K562 (cell line): ENCODE measurements around the gene ZBP1. TPM values are rescaled to one million over a fixed set of nuclear protein-coding genes. Genes with fewer than 3 reads are reported as not detected.

Experiments used
- ATAC-seq: fragments of 200-7000 bp; cut with Tn5 transposase; 3 replicates; pipeline ENCODE4 v1.9.1; 2020; ENCODE audit warnings: moderate library complexity
- BruUV-seq: library from RNA; stranded (reverse); fragments of 400-500 nt; replicated peaks from 2 replicates; lab custom pipeline; 2021; lab: Mats Ljungman, UMichigan
- CTCF ChIA-PET: fragments of 300-600 bp; formaldehyde crosslinking; extraction: SDS; loops from one replicate; lab custom pipeline; 2021; ENCODE audit warnings: low intra/inter-chr PET ratio; lab: Yijun Ruan, JAX
- POLR2A ChIA-PET: fragments of 300-600, 350-650 bp; sonication (Branson Sonifier 250); formaldehyde crosslinking; extraction: SDS; loops from one replicate; lab custom pipeline; 2021; ENCODE audit warnings: antibody characterized with exemption, inconsistent platforms; lab: Yijun Ruan, JAX
- DNase-seq, 4 experiments: peaks; one replicate each; pipeline versions ENCODE4 v3.0.0 to v3.0.0-alpha.2; 2011 to 2018; ENCODE audit warnings: low spot score in 3 of 4, mixed read lengths in 3 of 4; ENCODE audit errors: extremely low read depth in 1 of 4
- FAIRE-seq: peaks from 2 replicates; lab custom pipeline; 2011; peaks lifted over from hg19 to GRCh38; lab: Jason Lieb, UNC
- H2AFZ ChIP-seq: 2 replicates; pipeline ENCODE4 v1.6.0; 2011; ENCODE audit warnings: low read depth, low read length, control low read depth, inconsistent platforms
- H3K27ac ChIP-seq: fragments of 200-600 bp; 3 replicates; pipeline ENCODE4 v1.8.0; 2011; ENCODE audit warnings: low read depth, mild to moderate bottlenecking, control low read depth, inconsistent platforms, low read length, moderate library complexity, mixed read lengths; ENCODE audit errors: extremely low read depth
- H3K27me3 ChIP-seq, 2 experiments: fragments of 300-600 bp in 1 of 2; 2 replicates in 1 of 2; 3 replicates in 1 of 2; pipeline versions ENCODE4 v1.6.0 to v1.8.0; 2011; ENCODE audit warnings: inconsistent platforms in 2 of 2, low read length in 2 of 2, mild to moderate bottlenecking in 1 of 2, mixed read lengths in 1 of 2, moderate library complexity in 1 of 2; ENCODE audit not compliant: control insufficient read depth in 2 of 2, insufficient read depth in 2 of 2
- H3K36me3 ChIP-seq: fragments of 300-600 bp; 3 replicates; pipeline ENCODE4 v1.8.0; 2011; ENCODE audit warnings: mild to moderate bottlenecking, low read length, inconsistent platforms; ENCODE audit not compliant: control insufficient read depth, insufficient read depth
- H3K4me1 ChIP-seq, 2 experiments: fragments of 200-600 bp in 1 of 2; replicated peaks in 1 of 2; 2 replicates in 1 of 2; 3 replicates in 1 of 2; pipeline versions ENCODE4 v1.5.1 to v1.8.0; 2011; ENCODE audit warnings: inconsistent platforms in 2 of 2, low read length in 2 of 2, mild to moderate bottlenecking in 1 of 2, mixed read lengths in 1 of 2, moderate library complexity in 1 of 2; ENCODE audit not compliant: control insufficient read depth in 2 of 2, insufficient read depth in 2 of 2
- H3K4me2 ChIP-seq: 2 replicates; pipeline ENCODE4 v1.6.1; 2011; ENCODE audit warnings: low read length, control low read depth, inconsistent platforms, mixed read lengths; ENCODE audit not compliant: insufficient read depth
- H3K4me3 ChIP-seq: fragments of 200-600 bp; sonication (generic), shearing (Covaris generic); 2 replicates; pipeline ENCODE4 v1.5.1; 2016; ENCODE audit warnings: control low read depth, inconsistent platforms
- H3K79me2 ChIP-seq: fragments of 200-600 bp; 3 replicates; pipeline ENCODE4 v1.8.0; 2011; ENCODE audit warnings: low read length, inconsistent platforms; ENCODE audit not compliant: control insufficient read depth, insufficient read depth
- H3K9ac ChIP-seq, 2 experiments: 2 replicates each; pipeline versions ENCODE4 v1.6.0 to v1.6.1; 2011; ENCODE audit warnings: low read depth in 2 of 2, low read length in 2 of 2, control low read depth in 1 of 2, inconsistent platforms in 1 of 2, mild to moderate bottlenecking in 1 of 2, mixed read lengths in 1 of 2; ENCODE audit not compliant: insufficient read depth in 1 of 2
- H3K9me1 ChIP-seq: one replicate; pipeline ENCODE4 v1.6.0; 2011; ENCODE audit warnings: inconsistent platforms, mild to moderate bottlenecking, low read length, moderate library complexity; ENCODE audit not compliant: control insufficient read depth, insufficient read depth
- H3K9me3 ChIP-seq: replicated peaks from 2 replicates; pipeline ENCODE4 v1.5.1; 2011; ENCODE audit warnings: low read depth, low read length, inconsistent platforms; ENCODE audit not compliant: control insufficient read depth, insufficient read depth
- H4K20me1 ChIP-seq: replicated peaks from 2 replicates; pipeline ENCODE4 v1.6.1; 2011; ENCODE audit warnings: low read length, inconsistent platforms, mixed read lengths; ENCODE audit not compliant: control insufficient read depth, insufficient read depth
- NR2C1 ChIP-seq, 2 experiments: fragments of 450-650 bp; IDR thresholded peaks; 2 replicates each; pipeline ENCODE4 v1.6.1; 2017; ENCODE audit warnings: mild to moderate bottlenecking in 2 of 2, antibody characterized with exemption in 1 of 2, inconsistent platforms in 1 of 2, missing compliant biosample characterization in 1 of 2, missing genetic modification characterization in 1 of 2
- STAG1 ChIP-seq: sonication (generic); formaldehyde crosslinking; IDR thresholded peaks from 2 replicates; pipeline ENCODE4 v1.5.0; 2020; ENCODE audit warnings: missing genetic modification reagents, borderline replicate concordance
- ZFP36 ChIP-seq: fragments of 150-350 bp; IDR thresholded peaks from 2 replicates; pipeline ENCODE4 v1.6.1; 2018; ENCODE audit warnings: low read length, low read depth; ENCODE audit not compliant: partially characterized antibody
- ZSCAN32 ChIP-seq: fragments of 450-650 bp; formaldehyde crosslinking; IDR thresholded peaks from 2 replicates; pipeline ENCODE4 v1.4.0; 2020; ENCODE audit warnings: mild to moderate bottlenecking, moderate library complexity
- ZZZ3 ChIP-seq: fragments of 450-650 bp; IDR thresholded peaks from 2 replicates; pipeline ENCODE4 v1.6.1; 2016; ENCODE audit warnings: antibody characterized with exemption, mild to moderate bottlenecking, moderate library complexity
- WGBS: fragments of 100-300 bp; shearing (Covaris generic); methylation state at CpG from one replicate; pipeline ENCODE4 v1.1.6; 2016; ENCODE audit warnings: low coverage, mixed read lengths; ENCODE audit not compliant: insufficient coverage; ENCODE audit errors: missing lambda C conversion rate; 5-methylcytosine and 5-hydroxymethylcytosine counted together
- in situ Hi-C: fragments of 300-500 bp; cut with MboI; formaldehyde crosslinking; loops from 4 replicates; pipeline ENCODE4 v1.15.0; 2018; ENCODE audit warnings: inconsistent platforms, mixed read lengths
- intact Hi-C: fragments of 100-400 bp; cut with micrococcal nuclease; formaldehyde crosslinking; loops from 2 replicates; pipeline ENCODE4 v1.14.2; 2022
- polyA plus RNA-seq, 8 experiments: library from polyadenylated mRNA; depleted of rRNA in 4 of 8; stranded (reverse) in 5 of 8; unstranded in 3 of 8; fragments of >200 nt; fragmentation: Nextera tagmentation in 2 of 8; fragmentation: Illumina TruSeq in 1 of 8; extraction: Ambion mirVana in 2 of 8; extraction: Trizol in 1 of 8; gene quantifications; 2 replicates each; pipeline versions ENCODE4 v1.2.1 to v1.2.3, GENCODE V29; 2011 to 2014; ENCODE audit warnings: inconsistent platforms in 1 of 8, missing spikeins in 1 of 8
- total RNA-seq, 7 experiments: library from RNA; depleted of rRNA in 6 of 7; stranded (reverse); fragments of >200 nt in 6 of 7; fragmentation: Illumina TruSeq in 2 of 7; extraction: Trizol in 2 of 7; gene quantifications; 2 replicates each; pipeline versions ENCODE4 v1.2.1 to v1.2.3, GENCODE V29; 2011 to 2021; ENCODE audit warnings: low replicate concordance in 1 of 7

Gene ZBP1
- total and polyA plus RNA-seq, 9 of the 15 experiments (the other 6 are each of a cell fraction or from before 2014, with no cell fraction given): not detected

GRCh38 chr20:57660181-57660921 is 40.1 kb upstream of the ZBP1 start:
- Histone ChIP-seq H3K9me3 (no peaks in the 10 kb centered on the region), H3K27me3 (peaks cover 18 to 93% of the 10 kb centered on the region in 2 experiments; a peak in 4 of 5 replicates), H4K20me1 (0 out of 2 replicates have a peak, but pooled peaks cover 5% of the 10 kb centered on the region), H3K79me2 (no peaks in the 10 kb centered on the region), H3K9ac (no peak overlapping the region), H3K4me2 (no peak overlapping the region), H2AFZ (no peak overlapping the region), H3K9me1 (no peaks in the 10 kb centered on the region), H3K4me3 (no peak overlapping the region), H3K4me1 (peaks cover 0 to 6% of the 10 kb centered on the region in 2 experiments; a peak in 1 of 5 replicates), H3K27ac (no peak overlapping the region), H3K36me3 (no peaks in the 10 kb centered on the region)
- intact Hi-C loops: no loop called here
- ATAC-seq (no peak), FAIRE-seq (no peak), DNase-seq (no peak)
- BruUV-seq: no TSS peak
- in situ Hi-C loops: no loop called here
- WGBS: under 1% methylated on average over 10 of the region's 13 CpGs
- ChIA-PET CTCF (no interaction called here), POLR2A (interaction anchor here (0.5 to 0.8 kb wide), 2 partner anchors 14 to 388 kb away, joined by 4 read pairs; no protein-coding TSS in a partner anchor)
- TF ChIP-seq NR2C1 (IDR thresholded peaks at IDR 0.05) (no peak), NR2C1 (tag; IDR thresholded peaks at IDR 0.05) (no peak), ZFP36 (no peak), ZSCAN32 (CRISPR knock-in tag) (no peak), ZZZ3 (no peak), STAG1 (CRISPR knock-in tag) (no peak)
